Astrocyte (in vitro differentiated cells and primary cell): Measurements from ENCODE around the gene MDM2. TPM values are rescaled to one million over a fixed set of nuclear protein-coding genes. Genes with fewer than 3 reads are reported as not detected.

Source experiments
- DNase-seq: peaks from one replicate; pipeline ENCODE4 v3.0.0-alpha.2; 2010; ENCODE audit warnings: low read depth
- FAIRE-seq: peaks from 2 replicates; lab custom pipeline; 2011; peaks lifted over from hg19 to GRCh38; lab: Jason Lieb, UNC
- H2AFZ ChIP-seq: 2 replicates; pipeline ENCODE4 v1.6.0; 2012; ENCODE audit warnings: low read depth, low read length, inconsistent platforms
- H3K27ac ChIP-seq: 2 replicates; pipeline ENCODE4 v1.5.1; 2011; ENCODE audit warnings: low read depth, low read length, inconsistent platforms
- H3K27me3 ChIP-seq: 2 replicates; pipeline ENCODE4 v1.6.0; 2011; ENCODE audit warnings: low read length, inconsistent platforms; ENCODE audit not compliant: insufficient read depth
- H3K36me3 ChIP-seq: 2 replicates; pipeline ENCODE4 v1.5.1; 2011; ENCODE audit warnings: low read length, inconsistent platforms; ENCODE audit not compliant: insufficient read depth
- H3K4me1 ChIP-seq: 2 replicates; pipeline ENCODE4 v1.5.1; 2011; ENCODE audit warnings: low read length, inconsistent platforms; ENCODE audit not compliant: insufficient read depth
- H3K4me2 ChIP-seq: 2 replicates; pipeline ENCODE4 v1.6.0; 2012; ENCODE audit warnings: low read length, inconsistent platforms
- H3K4me3 ChIP-seq: 2 replicates; pipeline ENCODE4 v1.5.1; 2011; ENCODE audit warnings: low read depth, mild to moderate bottlenecking, low read length, inconsistent platforms; ENCODE audit not compliant: insufficient read depth
- H3K79me2 ChIP-seq: 2 replicates; pipeline ENCODE4 v1.6.0; 2012; ENCODE audit warnings: mild to moderate bottlenecking, low read length, inconsistent platforms; ENCODE audit not compliant: insufficient read depth
- H3K9ac ChIP-seq: 2 replicates; pipeline ENCODE4 v1.6.0; 2012; ENCODE audit warnings: mild to moderate bottlenecking, low read length, inconsistent platforms
- H3K9me3 ChIP-seq: 2 replicates; pipeline ENCODE4 v1.5.1; 2012; ENCODE audit warnings: low read depth, mild to moderate bottlenecking, low read length, inconsistent platforms; ENCODE audit not compliant: insufficient read depth
- H4K20me1 ChIP-seq: 2 replicates; pipeline ENCODE4 v1.6.0; 2012; ENCODE audit warnings: low read length, inconsistent platforms; ENCODE audit not compliant: insufficient read depth
- H3K27ac Mint-ChIP-seq: one replicate; pipeline ENCODE4 v1.8.0; 2021; ENCODE audit warnings: mild to moderate bottlenecking, mixed read lengths; ENCODE audit not compliant: unreplicated experiment
- H3K27me3 Mint-ChIP-seq: one replicate; pipeline ENCODE4 v1.8.0; 2021; ENCODE audit warnings: low read depth, mixed read lengths; ENCODE audit not compliant: unreplicated experiment
- H3K36me3 Mint-ChIP-seq: one replicate; pipeline ENCODE4 v1.8.0; 2021; ENCODE audit warnings: low read depth, mixed read lengths; ENCODE audit not compliant: unreplicated experiment
- H3K4me1 Mint-ChIP-seq: one replicate; pipeline ENCODE4 v1.8.0; 2021; ENCODE audit warnings: low read depth, mixed read lengths; ENCODE audit not compliant: unreplicated experiment
- H3K4me3 Mint-ChIP-seq: one replicate; pipeline ENCODE4 v1.8.0; 2021; ENCODE audit warnings: mild to moderate bottlenecking, moderate library complexity, mixed read lengths; ENCODE audit not compliant: unreplicated experiment
- H3K9me3 Mint-ChIP-seq: one replicate; pipeline ENCODE4 v1.8.0; 2021; ENCODE audit warnings: mild to moderate bottlenecking, mixed read lengths; ENCODE audit not compliant: unreplicated experiment
- EZH2 ChIP-seq: IDR thresholded peaks from 2 replicates; pipeline ENCODE4 v1.6.1; 2012; ENCODE audit warnings: mild to moderate bottlenecking, low read length, inconsistent platforms; ENCODE audit not compliant: insufficient read depth
- total RNA-seq: library from RNA; stranded (reverse); gene quantifications from 2 replicates; pipeline ENCODE4 v1.2.1, GENCODE V29; 2021
- TF ChIP-seq, protein P1 (sequence below): IDR thresholded peaks from 2 replicates; pipeline ENCODE4 v1.5.1; 2011; ENCODE audit warnings: low read depth, mild to moderate bottlenecking, inconsistent platforms, low read length, moderate library complexity; ENCODE audit not compliant: insufficient read depth

Gene MDM2
- total RNA-seq, 1 donor from 2014 or later = 828 TPM

DNA sequence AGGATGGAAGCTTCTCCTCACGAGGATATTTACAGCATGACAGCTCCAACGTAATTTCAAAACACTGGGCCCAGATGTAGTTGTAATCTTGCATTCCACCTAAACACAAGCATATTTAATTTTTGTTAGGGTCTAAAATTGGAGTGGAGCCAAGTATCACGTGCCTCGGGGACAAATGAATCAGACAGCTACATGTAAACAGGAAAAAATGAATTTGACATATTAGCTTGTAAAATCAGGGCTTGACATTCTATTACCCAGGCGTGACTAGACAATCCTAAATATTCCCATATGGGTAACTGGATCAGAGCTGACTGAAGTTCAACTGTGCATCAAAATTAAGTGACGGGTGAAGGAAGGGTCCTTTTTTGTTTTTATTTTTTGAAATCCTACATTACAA lies 59.0 kb downstream of the MDM2 start:
- H3K36me3 Mint-ChIP-seq = no peaks in the 10 kb centered on the region

DNA sequence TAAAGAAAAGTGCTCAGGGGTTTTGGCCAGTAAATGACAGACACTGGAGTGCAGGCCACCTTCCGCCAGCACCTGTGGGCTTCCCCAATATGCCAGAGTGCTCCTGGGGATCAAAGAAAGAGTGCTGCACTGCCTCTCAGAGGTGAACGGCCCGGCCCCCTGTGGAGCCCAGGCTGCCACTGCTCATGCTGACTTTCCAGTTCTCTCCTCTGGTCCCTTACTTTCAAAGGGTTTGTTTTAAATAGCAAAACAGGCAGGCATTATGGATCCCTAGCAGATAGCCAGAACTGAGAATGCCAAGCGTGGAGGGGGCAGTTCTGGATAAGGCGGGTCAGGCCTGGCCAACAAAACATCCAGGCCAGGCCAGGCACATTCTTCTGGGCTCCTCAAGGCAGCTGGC lies 59.6 kb downstream of the MDM2 start:
- Histone ChIP-seq H3K4me1 (peaks cover 4% of the 10 kb centered on the region), H3K27me3 (no peaks in the 10 kb centered on the region), H4K20me1 (no peaks in the 10 kb centered on the region), H3K36me3 (no peaks in the 10 kb centered on the region), H3K27ac (no peak overlapping the region), H3K9ac (no peak overlapping the region), H3K4me3 (no peak overlapping the region), H3K9me3 (no peaks in the 10 kb centered on the region), H3K79me2 (no peaks in the 10 kb centered on the region), H3K4me2 (no peak overlapping the region), H2AFZ (no peak overlapping the region)
- no peaks in the 10 kb centered on the region for H3K9me3 Mint-ChIP-seq
- no peak overlapping the region for H3K27ac Mint-ChIP-seq
- H3K4me1 Mint-ChIP-seq = peaks cover 6% of the 10 kb centered on the region
- H3K36me3 Mint-ChIP-seq = no peaks in the 10 kb centered on the region
- FAIRE-seq (no peak), DNase-seq (no peak)
- H3K27me3 Mint-ChIP-seq = no peaks in the 10 kb centered on the region
- no peak overlapping the region for H3K4me3 Mint-ChIP-seq
- no peak for TF ChIP-seq EZH2
- TF ChIP-seq, protein P1, sequence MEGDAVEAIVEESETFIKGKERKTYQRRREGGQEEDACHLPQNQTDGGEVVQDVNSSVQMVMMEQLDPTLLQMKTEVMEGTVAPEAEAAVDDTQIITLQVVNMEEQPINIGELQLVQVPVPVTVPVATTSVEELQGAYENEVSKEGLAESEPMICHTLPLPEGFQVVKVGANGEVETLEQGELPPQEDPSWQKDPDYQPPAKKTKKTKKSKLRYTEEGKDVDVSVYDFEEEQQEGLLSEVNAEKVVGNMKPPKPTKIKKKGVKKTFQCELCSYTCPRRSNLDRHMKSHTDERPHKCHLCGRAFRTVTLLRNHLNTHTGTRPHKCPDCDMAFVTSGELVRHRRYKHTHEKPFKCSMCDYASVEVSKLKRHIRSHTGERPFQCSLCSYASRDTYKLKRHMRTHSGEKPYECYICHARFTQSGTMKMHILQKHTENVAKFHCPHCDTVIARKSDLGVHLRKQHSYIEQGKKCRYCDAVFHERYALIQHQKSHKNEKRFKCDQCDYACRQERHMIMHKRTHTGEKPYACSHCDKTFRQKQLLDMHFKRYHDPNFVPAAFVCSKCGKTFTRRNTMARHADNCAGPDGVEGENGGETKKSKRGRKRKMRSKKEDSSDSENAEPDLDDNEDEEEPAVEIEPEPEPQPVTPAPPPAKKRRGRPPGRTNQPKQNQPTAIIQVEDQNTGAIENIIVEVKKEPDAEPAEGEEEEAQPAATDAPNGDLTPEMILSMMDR = no peak

More for the DNA sequence above, 59.0 kb downstream of the MDM2 start:
- H3K4me3 ChIP-seq = no peak overlapping the region
- Mint-ChIP-seq H3K4me1 (peaks cover 6% of the 10 kb centered on the region), H3K9me3 (no peaks in the 10 kb centered on the region), H3K4me3 (no peak overlapping the region), H3K27ac (no peak overlapping the region), H3K27me3 (no peaks in the 10 kb centered on the region)
- no peak overlapping the region for H2AFZ ChIP-seq
- TF ChIP-seq EZH2 = no peak
- TF ChIP-seq, protein P1 = no peak
- no peaks in the 10 kb centered on the region for H3K36me3 ChIP-seq
- H3K9ac ChIP-seq = no peak overlapping the region
- no peak overlapping the region for H3K27ac ChIP-seq
- H3K4me1 ChIP-seq = peaks cover 4% of the 10 kb centered on the region
- H4K20me1 ChIP-seq = no peaks in the 10 kb centered on the region
- FAIRE-seq = no peak
- H3K4me2 ChIP-seq = no peak overlapping the region
- no peaks in the 10 kb centered on the region for H3K79me2 ChIP-seq
- no peaks in the 10 kb centered on the region for H3K9me3 ChIP-seq
- no peak for DNase-seq
- H3K27me3 ChIP-seq = no peaks in the 10 kb centered on the region

DNA sequence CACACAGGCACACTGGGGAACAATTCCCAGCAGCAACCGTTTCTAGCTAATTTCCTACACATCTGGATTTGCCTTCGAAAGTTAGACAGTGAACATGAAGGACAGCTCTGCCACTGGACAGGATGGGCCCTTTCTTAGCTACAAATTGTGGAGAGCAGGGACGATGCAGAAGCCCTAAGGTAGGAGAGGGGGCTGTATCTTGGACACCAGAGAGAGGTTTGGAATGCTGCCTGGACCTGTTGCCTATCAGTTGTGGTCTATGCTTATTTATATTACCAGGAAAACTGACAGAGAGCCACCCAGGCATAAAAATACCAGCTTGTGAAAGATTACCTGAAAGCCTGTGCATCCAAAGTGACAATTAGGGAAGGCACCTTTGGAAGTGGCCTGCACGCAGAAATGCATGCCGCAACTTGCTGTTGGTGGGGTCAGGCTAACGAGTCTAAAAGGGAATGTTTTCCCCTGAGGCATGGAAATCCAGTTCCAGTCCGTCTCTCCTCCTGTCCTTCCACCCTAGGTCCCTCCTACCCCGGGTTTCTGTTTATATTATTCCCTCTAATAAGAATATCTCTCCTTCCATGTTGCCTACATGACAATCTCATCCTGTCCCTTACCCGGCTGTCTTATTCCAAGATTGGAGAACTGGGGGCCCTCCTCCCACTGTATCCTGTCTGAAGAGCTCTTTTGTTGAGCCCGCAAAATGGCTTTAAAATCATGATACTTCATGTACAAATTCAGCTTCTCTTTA lies 60.2 kb downstream of the MDM2 start:
- Histone ChIP-seq H3K9ac (no peak overlapping the region), H3K9me3 (no peaks in the 10 kb centered on the region), H3K4me3 (no peak overlapping the region), H3K36me3 (no peaks in the 10 kb centered on the region), H3K4me1 (peaks cover 4% of the 10 kb centered on the region), H4K20me1 (no peaks in the 10 kb centered on the region), H3K27ac (no peak overlapping the region), H3K79me2 (no peaks in the 10 kb centered on the region), H2AFZ (no peak overlapping the region), H3K27me3 (no peaks in the 10 kb centered on the region), H3K4me2 (no peak overlapping the region)
- H3K4me1 Mint-ChIP-seq = peaks cover 6% of the 10 kb centered on the region
- H3K27me3 Mint-ChIP-seq = no peaks in the 10 kb centered on the region
- H3K9me3 Mint-ChIP-seq = no peaks in the 10 kb centered on the region
- DNase-seq (no peak), FAIRE-seq (no peak)
- no peaks in the 10 kb centered on the region for H3K36me3 Mint-ChIP-seq
- TF ChIP-seq, protein P1 = no peak
- TF ChIP-seq EZH2 = no peak
- H3K27ac Mint-ChIP-seq = no peak overlapping the region
- H3K4me3 Mint-ChIP-seq = no peak overlapping the region
